Prostate gland (tissue), 2 donors: ENCODE results near the gene UBR7.

Experiments
- POLR2A ChIP-seq: fragments of 450-650 bp; IDR thresholded peaks from one replicate; pipeline ENCODE4 v1.6.1; 2016; ENCODE audit warnings: antibody characterized with exemption, mild to moderate bottlenecking
- TF ChIP-seq, protein P1 (sequence below), 4 experiments: fragments of 200-600 bp in 2 of 4; fragments of 450-650 bp in 2 of 4; sonication (generic) in 2 of 4; IDR thresholded peaks; 1 replicate in 3 of 4; 2 replicates in 1 of 4; pipeline ENCODE4 v1.5.1; 2016 to 2019; ENCODE audit warnings: antibody characterized with exemption in 4 of 4, mild to moderate bottlenecking in 2 of 4, moderate library complexity in 2 of 4

GRCh38 chr14:93214598-93214997 is 7.5 kb downstream of the UBR7 start:
- no peak for TF ChIP-seq POLR2A
- TF ChIP-seq, protein P1, sequence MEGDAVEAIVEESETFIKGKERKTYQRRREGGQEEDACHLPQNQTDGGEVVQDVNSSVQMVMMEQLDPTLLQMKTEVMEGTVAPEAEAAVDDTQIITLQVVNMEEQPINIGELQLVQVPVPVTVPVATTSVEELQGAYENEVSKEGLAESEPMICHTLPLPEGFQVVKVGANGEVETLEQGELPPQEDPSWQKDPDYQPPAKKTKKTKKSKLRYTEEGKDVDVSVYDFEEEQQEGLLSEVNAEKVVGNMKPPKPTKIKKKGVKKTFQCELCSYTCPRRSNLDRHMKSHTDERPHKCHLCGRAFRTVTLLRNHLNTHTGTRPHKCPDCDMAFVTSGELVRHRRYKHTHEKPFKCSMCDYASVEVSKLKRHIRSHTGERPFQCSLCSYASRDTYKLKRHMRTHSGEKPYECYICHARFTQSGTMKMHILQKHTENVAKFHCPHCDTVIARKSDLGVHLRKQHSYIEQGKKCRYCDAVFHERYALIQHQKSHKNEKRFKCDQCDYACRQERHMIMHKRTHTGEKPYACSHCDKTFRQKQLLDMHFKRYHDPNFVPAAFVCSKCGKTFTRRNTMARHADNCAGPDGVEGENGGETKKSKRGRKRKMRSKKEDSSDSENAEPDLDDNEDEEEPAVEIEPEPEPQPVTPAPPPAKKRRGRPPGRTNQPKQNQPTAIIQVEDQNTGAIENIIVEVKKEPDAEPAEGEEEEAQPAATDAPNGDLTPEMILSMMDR (IDR thresholded peaks at IDR 0.05): no peak
